Uterus (tissue), 2 donors: Measurements from ENCODE around the gene IRF2BPL.

ENCODE experiments used
- CTCF ChIP-seq, 4 experiments: fragments of 200-600 bp in 2 of 4; fragments of 450-650 bp in 2 of 4; sonication (generic) in 2 of 4; IDR thresholded peaks; one replicate each; pipeline ENCODE4 v1.5.1; 2016 to 2019; ENCODE audit warnings: antibody characterized with exemption in 4 of 4, mild to moderate bottlenecking in 2 of 4, moderate library complexity in 1 of 4
- POLR2A ChIP-seq, 2 donors: fragments of 450-650 bp; IDR thresholded peaks; one replicate each; pipeline ENCODE4 v1.6.1; 2016; ENCODE audit warnings: antibody characterized with exemption in 2 of 2, mild to moderate bottlenecking in 1 of 2, moderate library complexity in 1 of 2

GRCh38 chr14:77014004-77014604 lies 14.4 kb downstream of the IRF2BPL start:
- TF ChIP-seq CTCF (IDR thresholded peaks at IDR 0.05) (no peak), POLR2A (IDR thresholded peaks at IDR 0.05) (no peak)
